Measurements from ENCODE around the gene ELK3.
"Not testable (repeated sequence)": the region's sequence is repeated elsewhere in the genome, so short reads cannot be mapped to it uniquely, and the experiment has no call there.

The ELK3 gene

GRCh38 chr12:96303653-96304052, 109.5 kb downstream of the ELK3 start:
- no peak for DNase-seq (ENCODE audit: low read depth in 2 of 2)

- DNase-seq (ENCODE audit: low read depth in 2 of 2) = no peak
These were observed 111.5 kb downstream of the ELK3 start for GRCh38 chr12:96305665-96306064.

- no peak for DNase-seq (ENCODE audit: low read depth in 2 of 2)
These were observed 114.7 kb downstream of the ELK3 start for GRCh38 chr12:96308881-96309280.

GRCh38 chr12:96310067-96310466, 115.9 kb downstream of the ELK3 start:
- DNase-seq (ENCODE audit: low read depth in 2 of 2) = no peak

- no peak for DNase-seq (ENCODE audit: low read depth in 2 of 2)
These were observed 117.0 kb downstream of the ELK3 start for GRCh38 chr12:96311191-96311590.

- no peak for DNase-seq (ENCODE audit: low read depth in 2 of 2)
These were observed 119.4 kb downstream of the ELK3 start for GRCh38 chr12:96313606-96314005.

- DNase-seq (ENCODE audit: low read depth in 2 of 2) = no peak
These were observed 120.5 kb downstream of the ELK3 start for GRCh38 chr12:96314723-96315122.

- DNase-seq (ENCODE audit: low read depth in 2 of 2) = not testable (repeated sequence)
These were observed 121.7 kb downstream of the ELK3 start for GRCh38 chr12:96315741-96316481.

- DNase-seq (ENCODE audit: low read depth in 2 of 2) = not testable (repeated sequence)
These were observed 123.6 kb downstream of the ELK3 start for GRCh38 chr12:96317801-96318200.

All from stimulated activated CD8-positive, alpha-beta memory T cell treated with anti-CD3 and anti-CD28 coated beads, Interleukin-7, amount 100 ng/mL, for 1 hour (primary cell).